Osteoblast (primary cell): ENCODE results near the gene COG6. TPM values are rescaled to one million over a fixed set of nuclear protein-coding genes. Genes with fewer than 3 reads are reported as not detected.

Experiments
- DNase-seq: peaks from one replicate; pipeline ENCODE4 v3.0.0; 2011; ENCODE audit warnings: low spot score, mixed read lengths; ENCODE audit not compliant: insufficient read length; ENCODE audit errors: missing footprints
- H2AFZ ChIP-seq: 2 replicates; pipeline ENCODE4 v1.6.0; 2011; ENCODE audit warnings: mild to moderate bottlenecking, low read length
- H3K27ac ChIP-seq: 2 replicates; pipeline ENCODE4 v1.5.1; 2011; ENCODE audit warnings: mild to moderate bottlenecking, low read depth, low read length, moderate library complexity
- H3K27me3 ChIP-seq: 2 replicates; pipeline ENCODE4 v1.6.0; 2012; ENCODE audit warnings: mild to moderate bottlenecking, control low read depth, inconsistent platforms, low read length, moderate library complexity; ENCODE audit not compliant: insufficient read depth
- H3K36me3 ChIP-seq: 2 replicates; pipeline ENCODE4 v1.5.1; 2011; ENCODE audit warnings: mild to moderate bottlenecking, low read length, control low read depth, moderate library complexity; ENCODE audit not compliant: insufficient read depth
- H3K4me1 ChIP-seq: 2 replicates; pipeline ENCODE4 v1.5.1; 2011; ENCODE audit warnings: mild to moderate bottlenecking, low read length, control low read depth, moderate library complexity; ENCODE audit not compliant: insufficient read depth
- H3K4me2 ChIP-seq: 2 replicates; pipeline ENCODE4 v1.6.0; 2011; ENCODE audit warnings: mild to moderate bottlenecking, low read length; ENCODE audit not compliant: insufficient read depth
- H3K4me3 ChIP-seq: fragments of 200-600 bp; sonication (generic); 3 replicates; pipeline ENCODE4 v1.5.1; 2012; ENCODE audit warnings: mild to moderate bottlenecking, low read length, inconsistent platforms; ENCODE audit not compliant: insufficient read depth
- H3K79me2 ChIP-seq: 2 replicates; pipeline ENCODE4 v1.6.0; 2012; ENCODE audit warnings: mild to moderate bottlenecking, low read length, control low read depth, inconsistent platforms; ENCODE audit not compliant: insufficient read depth
- H3K9me3 ChIP-seq: 2 replicates; pipeline ENCODE4 v1.5.1; 2011; ENCODE audit warnings: low read depth, low read length, control low read depth
- H4K20me1 ChIP-seq: 2 replicates; pipeline ENCODE4 v1.6.0; 2012; ENCODE audit warnings: mild to moderate bottlenecking, low read length, control low read depth; ENCODE audit not compliant: insufficient read depth
- CTCF ChIP-seq: IDR thresholded peaks from 2 replicates; pipeline ENCODE4 v1.5.1; 2011; ENCODE audit warnings: mild to moderate bottlenecking, low read depth, low read length, moderate library complexity; ENCODE audit errors: extremely low read depth
- total RNA-seq: library from RNA; depleted of rRNA; stranded (reverse); fragments of >200 nt; gene quantifications from 2 replicates; pipeline ENCODE4 v1.2.3, GENCODE V29; 2012

COG6 gene
- total RNA-seq, 1 donor = 36.2 TPM

- H3K9me3 ChIP-seq = no peaks in the 10 kb centered on the region
- H3K4me1 ChIP-seq = peaks cover 4% of the 10 kb centered on the region
- H3K36me3 ChIP-seq = no peaks in the 10 kb centered on the region
- no peak overlapping the region for H3K4me3 ChIP-seq
- no peak overlapping the region for H3K27ac ChIP-seq
- TF ChIP-seq CTCF = no peak
- no peak overlapping the region for H3K4me2 ChIP-seq
- no peak for DNase-seq
- no peaks in the 10 kb centered on the region for H3K79me2 ChIP-seq
- H3K27me3 ChIP-seq = no peaks in the 10 kb centered on the region
- H2AFZ ChIP-seq = no peak overlapping the region
- no peaks in the 10 kb centered on the region for H4K20me1 ChIP-seq
Measured at GRCh38 chr13:39766464-39767158, 111.1 kb downstream of the COG6 start.

GRCh38 chr13:39767791-39768517 lies 112.5 kb downstream of the COG6 start:
- Histone ChIP-seq H3K4me3 (no peak overlapping the region), H3K36me3 (no peaks in the 10 kb centered on the region), H3K79me2 (no peaks in the 10 kb centered on the region), H3K4me1 (peaks cover 4% of the 10 kb centered on the region), H3K27me3 (no peaks in the 10 kb centered on the region), H3K9me3 (no peaks in the 10 kb centered on the region), H2AFZ (no peak overlapping the region), H3K4me2 (no peak overlapping the region), H3K27ac (no peak overlapping the region), H4K20me1 (no peaks in the 10 kb centered on the region)
- no peak for TF ChIP-seq CTCF
- no peak for DNase-seq

GRCh38 chr13:39768962-39769361 lies 113.5 kb downstream of the COG6 start:
- Histone ChIP-seq H3K27ac (no peak overlapping the region), H3K9me3 (no peaks in the 10 kb centered on the region), H3K4me1 (peaks cover 12% of the 10 kb centered on the region), H3K79me2 (no peaks in the 10 kb centered on the region), H3K4me2 (no peak overlapping the region), H4K20me1 (no peaks in the 10 kb centered on the region), H3K27me3 (no peaks in the 10 kb centered on the region), H2AFZ (no peak overlapping the region), H3K4me3 (no peak overlapping the region), H3K36me3 (no peaks in the 10 kb centered on the region)
- no peak for TF ChIP-seq CTCF
- DNase-seq = no peak
